Muscle layer of colon (tissue), 2 donors: Measurements from ENCODE around the gene HEXD.

Source experiments
- H3K27ac ChIP-seq: one replicate; pipeline ENCODE4 v1.7.0; 2013; ENCODE audit warnings: low read depth, mild to moderate bottlenecking, low read length, moderate library complexity
- H3K27me3 ChIP-seq, 2 donors: one replicate each; pipeline ENCODE4 v1.7.0; 2013; ENCODE audit warnings: low read length in 2 of 2, mild to moderate bottlenecking in 2 of 2; ENCODE audit not compliant: insufficient read depth in 2 of 2, control insufficient read depth in 1 of 2
- H3K36me3 ChIP-seq: one replicate; pipeline ENCODE4 v1.7.0; 2013; ENCODE audit warnings: mild to moderate bottlenecking, low read length; ENCODE audit not compliant: insufficient read depth
- H3K4me1 ChIP-seq: one replicate; pipeline ENCODE4 v1.7.0; 2013; ENCODE audit warnings: mild to moderate bottlenecking, low read length; ENCODE audit not compliant: insufficient read depth
- H3K4me3 ChIP-seq, 2 donors: one replicate each; pipeline ENCODE4 v1.7.0; 2013; ENCODE audit warnings: low read length in 2 of 2, low read depth in 1 of 2, mild to moderate bottlenecking in 1 of 2, moderate library complexity in 1 of 2
- H3K9ac ChIP-seq: one replicate; pipeline ENCODE4 v1.7.0; 2013; ENCODE audit warnings: low read length
- H3K9me3 ChIP-seq: one replicate; pipeline ENCODE4 v1.7.0; 2013; ENCODE audit warnings: mild to moderate bottlenecking, low read length
- donor health status: abdominal sarcoma.
- donor health status: Adenocarcinoma of cecum.

Gene HEXD

DNA sequence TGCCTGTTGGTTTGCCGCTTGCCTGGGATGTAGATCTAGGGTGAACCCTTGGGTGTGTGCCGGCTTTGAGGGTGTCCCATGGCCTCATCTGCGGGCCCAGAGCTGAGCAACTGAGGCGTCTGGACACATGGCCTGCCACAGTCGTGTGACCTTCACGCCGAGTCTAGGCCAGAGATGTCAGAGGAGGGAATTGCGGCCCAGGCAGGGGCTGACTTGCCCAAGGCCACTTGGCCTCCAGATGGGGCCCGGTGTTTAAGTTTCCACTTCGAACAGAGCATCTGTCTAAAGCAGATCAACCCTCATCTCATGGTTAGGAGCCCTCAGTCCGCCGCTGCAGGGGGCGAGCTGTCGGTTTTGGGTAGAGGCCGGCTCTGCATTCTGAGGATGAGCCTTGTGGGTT, 73.4 kb downstream of the HEXD start:
- no peaks in the 10 kb centered on the region for H3K27me3 ChIP-seq
- H3K36me3 ChIP-seq, result peaks cover 6% of the 10 kb centered on the region
- H3K9ac ChIP-seq, result no peak overlapping the region
- no peaks in the 10 kb centered on the region for H3K9me3 ChIP-seq
- H3K4me3 ChIP-seq, result no peak overlapping the region
- no peak overlapping the region for H3K27ac ChIP-seq
- peaks cover 9% of the 10 kb centered on the region for H3K4me1 ChIP-seq
